H9 (cell line): ENCODE results near the gene B3GNT5. TPM values are rescaled to one million over a fixed set of nuclear protein-coding genes. Genes with fewer than 3 reads are reported as not detected.

ENCODE experiments used
- DNase-seq: peaks from one replicate; pipeline ENCODE4 v3.0.0-alpha.2; 2017
- H2AFZ ChIP-seq: one replicate; pipeline ENCODE4 v1.6.1; 2013; ENCODE audit warnings: mild to moderate bottlenecking, low read length, control low read depth, moderate library complexity
- H2AK5ac ChIP-seq: 2 replicates; pipeline ENCODE4 v1.6.1; 2013; ENCODE audit warnings: low read length, control low read depth, mixed read lengths; ENCODE audit not compliant: insufficient read length
- H2BK120ac ChIP-seq: one replicate; pipeline ENCODE4 v1.6.1; 2013; ENCODE audit warnings: low read depth, mild to moderate bottlenecking, low read length, control low read depth, inconsistent platforms; ENCODE audit not compliant: poor library complexity, severe bottlenecking
- H2BK12ac ChIP-seq: 2 replicates; pipeline ENCODE4 v1.6.1; 2013; ENCODE audit warnings: low read length, control low read depth, mixed read lengths, low read depth; ENCODE audit not compliant: insufficient read length
- H2BK15ac ChIP-seq: 2 replicates; pipeline ENCODE4 v1.6.1; 2013; ENCODE audit warnings: low read depth, low read length, control low read depth
- H2BK20ac ChIP-seq: one replicate; pipeline ENCODE4 v1.6.1; 2013; ENCODE audit warnings: low read depth, mild to moderate bottlenecking, low read length, control low read depth, inconsistent platforms; ENCODE audit not compliant: poor library complexity, severe bottlenecking
- H2BK5ac ChIP-seq: 2 replicates; pipeline ENCODE4 v1.6.1; 2013; ENCODE audit warnings: low read length, control low read depth, mixed read lengths; ENCODE audit not compliant: insufficient read length
- H3K14ac ChIP-seq: 2 replicates; pipeline ENCODE4 v1.6.1; 2013; ENCODE audit warnings: low read length, control low read depth; ENCODE audit not compliant: insufficient read depth
- H3K18ac ChIP-seq: 2 replicates; pipeline ENCODE4 v1.6.1; 2013; ENCODE audit warnings: low read depth, mild to moderate bottlenecking, mixed read lengths, low read length, control low read depth; ENCODE audit not compliant: insufficient read length
- H3K23ac ChIP-seq: 2 replicates; pipeline ENCODE4 v1.6.1; 2013; ENCODE audit warnings: low read length, control low read depth, mixed read lengths, low read depth; ENCODE audit not compliant: insufficient read length
- H3K23me2 ChIP-seq: 2 replicates; pipeline ENCODE4 v1.6.1; 2013; ENCODE audit warnings: low read depth, mild to moderate bottlenecking, mixed read lengths, low read length, control low read depth; ENCODE audit not compliant: insufficient read length, poor library complexity, severe bottlenecking
- H3K27ac ChIP-seq: 2 replicates; pipeline ENCODE4 v1.5.1; 2013; ENCODE audit warnings: low read length, control low read depth, mixed read lengths, low read depth; ENCODE audit not compliant: insufficient read length
- H3K27me3 ChIP-seq: 2 replicates; pipeline ENCODE4 v1.6.1; 2013; ENCODE audit warnings: low read length, control low read depth, inconsistent platforms; ENCODE audit not compliant: insufficient read depth
- H3K4ac ChIP-seq: 2 replicates; pipeline ENCODE4 v1.6.1; 2013; ENCODE audit warnings: low read depth, mild to moderate bottlenecking, control low read depth, inconsistent platforms, low read length, moderate library complexity
- H3K4me1 ChIP-seq: 2 replicates; pipeline ENCODE4 v1.6.1; 2013; ENCODE audit warnings: low read length, control low read depth, inconsistent platforms; ENCODE audit not compliant: insufficient read depth
- H3K4me2 ChIP-seq: 2 replicates; pipeline ENCODE4 v1.6.1; 2013; ENCODE audit warnings: low read length, control low read depth, mixed read lengths; ENCODE audit not compliant: insufficient read length, insufficient read depth
- H3K56ac ChIP-seq: 2 replicates; pipeline ENCODE4 v1.6.1; 2013; ENCODE audit warnings: low read depth, mild to moderate bottlenecking, mixed read lengths, low read length, control low read depth; ENCODE audit not compliant: insufficient read length
- H3K79me1 ChIP-seq: 2 replicates; pipeline ENCODE4 v1.6.1; 2013; ENCODE audit warnings: low read depth, mild to moderate bottlenecking, moderate library complexity, low read length, control low read depth, inconsistent platforms; ENCODE audit not compliant: insufficient read depth, poor library complexity, severe bottlenecking
- H3K79me2 ChIP-seq: 2 replicates; pipeline ENCODE4 v1.6.1; 2013; ENCODE audit warnings: low read length, control low read depth, inconsistent platforms; ENCODE audit not compliant: insufficient read depth
- H3K9ac ChIP-seq: 2 replicates; pipeline ENCODE4 v1.6.1; 2013; ENCODE audit warnings: low read length, control low read depth, mixed read lengths; ENCODE audit not compliant: insufficient read length; ENCODE audit errors: extremely low read depth
- H3K9me3 ChIP-seq: one replicate; pipeline ENCODE4 v1.6.1; 2013; ENCODE audit warnings: low read depth, low read length, inconsistent platforms; ENCODE audit not compliant: control insufficient read depth
- H3T11ph ChIP-seq: one replicate; pipeline ENCODE4 v1.6.1; 2013; ENCODE audit warnings: mild to moderate bottlenecking, low read length, control low read depth, inconsistent platforms
- H4K20me1 ChIP-seq: one replicate; pipeline ENCODE4 v1.6.1; 2013; ENCODE audit not compliant: control insufficient read depth, insufficient read length, insufficient read depth
- H4K5ac ChIP-seq: 2 replicates; pipeline ENCODE4 v1.6.1; 2013; ENCODE audit warnings: low read depth, mild to moderate bottlenecking, mixed read lengths, low read length, control low read depth; ENCODE audit not compliant: insufficient read length
- H4K8ac ChIP-seq: replicated peaks from 2 replicates; pipeline ENCODE4 v1.6.1; 2013; ENCODE audit warnings: low read length, control low read depth, mixed read lengths, low read depth; ENCODE audit not compliant: insufficient read length
- H4K91ac ChIP-seq: 2 replicates; pipeline ENCODE4 v1.6.1; 2013; ENCODE audit warnings: low read depth, mild to moderate bottlenecking, moderate library complexity, mixed read lengths, low read length, control low read depth; ENCODE audit not compliant: insufficient read length
- H3K27ac Mint-ChIP-seq, 3 experiments: 2 replicates in 2 of 3; 3 replicates in 1 of 3; pipeline ENCODE4 v1.8.0; 2020 to 2021; ENCODE audit warnings: mixed read lengths in 3 of 3, mild to moderate bottlenecking in 1 of 3, moderate library complexity in 1 of 3
- H3K27me3 Mint-ChIP-seq: 2 replicates; pipeline ENCODE4 v1.8.0; 2021; ENCODE audit warnings: low read depth, mild to moderate bottlenecking, moderate library complexity, mixed read lengths
- H3K36me3 Mint-ChIP-seq, 3 experiments: 2 replicates in 2 of 3; 3 replicates in 1 of 3; pipeline ENCODE4 v1.8.0; 2020 to 2021; ENCODE audit warnings: low read depth in 3 of 3, mixed read lengths in 3 of 3; ENCODE audit not compliant: insufficient read depth in 1 of 3
- H3K4me1 Mint-ChIP-seq, 2 experiments: 2 replicates each; pipeline ENCODE4 v1.8.0; 2020; ENCODE audit warnings: mixed read lengths in 2 of 2
- H3K4me3 Mint-ChIP-seq, 2 experiments: 2 replicates in 1 of 2; 3 replicates in 1 of 2; pipeline ENCODE4 v1.8.0; 2020 to 2021; ENCODE audit warnings: mild to moderate bottlenecking in 2 of 2, mixed read lengths in 2 of 2, moderate library complexity in 1 of 2
- H3K9me3 Mint-ChIP-seq, 2 experiments: 2 replicates in 1 of 2; 3 replicates in 1 of 2; pipeline ENCODE4 v1.8.0; 2020; ENCODE audit warnings: mild to moderate bottlenecking in 2 of 2, mixed read lengths in 2 of 2, moderate library complexity in 1 of 2
- WGBS: extraction: QIAGEN DNeasy Blood & Tissue Kit; methylation state at CpG from one replicate; pipeline ENCODE4 v1.1.7; 2013; ENCODE audit warnings: missing lambda C conversion rate, low lambda C conversion rate, mixed read lengths; ENCODE audit not compliant: insufficient read length; ENCODE audit errors: extremely low coverage; 5-methylcytosine and 5-hydroxymethylcytosine counted together
- total RNA-seq: library from RNA; stranded (reverse); gene quantifications from 2 replicates; pipeline ENCODE4 v1.2.1, GENCODE V29; 2021
- TF ChIP-seq, protein P1 (sequence below): fragments of 200-600 bp; sonication (generic); conservative IDR thresholded peaks from 3 replicates; pipeline ENCODE4 v1.8.0; 2021; ENCODE audit warnings: antibody characterized with exemption, mild to moderate bottlenecking

The B3GNT5 gene
- total RNA-seq, 1 experiment from 2014 or later = 7.3 TPM

DNA sequence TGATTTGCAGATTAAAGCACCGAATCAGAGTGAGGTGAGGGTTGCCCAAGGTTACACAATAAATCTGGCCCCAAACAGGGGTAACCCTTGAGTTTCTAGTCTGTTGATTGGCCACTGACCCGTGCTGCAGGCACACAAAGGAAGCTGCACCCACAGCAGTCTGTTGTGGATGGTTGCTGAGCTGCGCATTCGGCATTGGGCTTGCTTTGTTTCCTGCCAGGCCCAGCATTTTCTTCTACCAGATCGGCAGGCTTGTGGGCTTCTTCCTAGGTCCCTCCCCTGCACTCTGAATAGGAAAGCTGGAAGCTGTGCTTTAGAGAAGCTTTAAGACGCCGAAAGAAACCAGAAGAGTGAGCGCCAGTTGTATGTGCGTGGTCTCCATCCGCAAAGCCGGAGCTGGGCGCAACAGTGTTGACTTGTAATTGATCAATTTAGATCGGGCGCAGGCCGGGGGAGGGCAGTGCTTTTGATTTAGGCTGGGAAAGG is 12.1 kb downstream of the B3GNT5 start:
- Histone ChIP-seq H2BK5ac (no peak overlapping the region), H3K27ac (peak overlapping the region; percentile 5), H3K14ac (peak overlapping the region; percentile 55; the same call in 1 of the 2 replicates), H3K4ac (no peak overlapping the region), H3K18ac (peak overlapping the region; percentile 47), H2AFZ (no peak overlapping the region), H3K56ac (no peak overlapping the region), H3K27me3 (no peaks in the 10 kb centered on the region), H2BK20ac (no peak overlapping the region), H4K5ac (no peak overlapping the region), H4K91ac (no peak overlapping the region), H4K8ac (no peak overlapping the region), H3K79me1 (no peaks in the 10 kb centered on the region), H3K79me2 (no peaks in the 10 kb centered on the region; the same call in 1 of the 2 replicates), H3K23ac (no peak overlapping the region), H2BK15ac (no peak overlapping the region), H3T11ph (peak overlapping the region; percentile 79), H2BK12ac (no peak overlapping the region), H4K20me1 (no peaks in the 10 kb centered on the region), H2AK5ac (no peak overlapping the region), H3K4me1 (peaks cover 23% of the 10 kb centered on the region; the same call in 1 of the 2 replicates), H2BK120ac (no peak overlapping the region), H3K9me3 (no peaks in the 10 kb centered on the region), H3K4me2 (peak overlapping the region; percentile 2), H3K9ac (no peak overlapping the region), H3K23me2 (no peaks in the 10 kb centered on the region)
- H3K4me1 Mint-ChIP-seq = peaks cover 23 to 25% of the 10 kb centered on the region in 2 experiments
- WGBS = no CpG with 5 or more reads among the region's 15 CpGs
- H3K9me3 Mint-ChIP-seq = no peaks in the 10 kb centered on the region
- peaks cover 2 to 9% (median 8%) of the 10 kb centered on the region in 3 experiments; a peak in 5 of 7 replicates for H3K36me3 Mint-ChIP-seq
- no peaks in the 10 kb centered on the region for H3K27me3 Mint-ChIP-seq
- DNase-seq = peak; percentile 71
- H3K27ac Mint-ChIP-seq = no peak overlapping the region
- no peak overlapping the region for H3K4me3 Mint-ChIP-seq
- TF ChIP-seq, protein P1, sequence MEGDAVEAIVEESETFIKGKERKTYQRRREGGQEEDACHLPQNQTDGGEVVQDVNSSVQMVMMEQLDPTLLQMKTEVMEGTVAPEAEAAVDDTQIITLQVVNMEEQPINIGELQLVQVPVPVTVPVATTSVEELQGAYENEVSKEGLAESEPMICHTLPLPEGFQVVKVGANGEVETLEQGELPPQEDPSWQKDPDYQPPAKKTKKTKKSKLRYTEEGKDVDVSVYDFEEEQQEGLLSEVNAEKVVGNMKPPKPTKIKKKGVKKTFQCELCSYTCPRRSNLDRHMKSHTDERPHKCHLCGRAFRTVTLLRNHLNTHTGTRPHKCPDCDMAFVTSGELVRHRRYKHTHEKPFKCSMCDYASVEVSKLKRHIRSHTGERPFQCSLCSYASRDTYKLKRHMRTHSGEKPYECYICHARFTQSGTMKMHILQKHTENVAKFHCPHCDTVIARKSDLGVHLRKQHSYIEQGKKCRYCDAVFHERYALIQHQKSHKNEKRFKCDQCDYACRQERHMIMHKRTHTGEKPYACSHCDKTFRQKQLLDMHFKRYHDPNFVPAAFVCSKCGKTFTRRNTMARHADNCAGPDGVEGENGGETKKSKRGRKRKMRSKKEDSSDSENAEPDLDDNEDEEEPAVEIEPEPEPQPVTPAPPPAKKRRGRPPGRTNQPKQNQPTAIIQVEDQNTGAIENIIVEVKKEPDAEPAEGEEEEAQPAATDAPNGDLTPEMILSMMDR = no peak
